Ishikawa (cell line): Measurements from ENCODE around the gene KRTAP5-10.

ENCODE experiments used
- CEBPB ChIP-seq: IDR thresholded peaks from 2 replicates; pipeline ENCODE4 v1.6.1; 2012
- CREB1 ChIP-seq: IDR thresholded peaks from 2 replicates; pipeline ENCODE4 v1.6.1; 2012; ENCODE audit warnings: low read depth
- EGR1 ChIP-seq: IDR thresholded peaks from 2 replicates; pipeline ENCODE4 v1.6.1; 2012
- EP300 ChIP-seq: IDR thresholded peaks from 2 replicates; pipeline ENCODE4 v1.6.1; 2012; ENCODE audit warnings: borderline replicate concordance
- FOXM1 ChIP-seq: IDR thresholded peaks from 2 replicates; pipeline ENCODE4 v1.6.1; 2012; ENCODE audit warnings: low read depth, borderline replicate concordance
- MAX ChIP-seq: IDR thresholded peaks from 2 replicates; pipeline ENCODE4 v1.6.1; 2012
- NFIC ChIP-seq: IDR thresholded peaks from 2 replicates; pipeline ENCODE4 v1.6.1; 2012
- RAD21 ChIP-seq: IDR thresholded peaks from 2 replicates; pipeline ENCODE4 v1.6.1; 2012; ENCODE audit warnings: low read depth
- REST ChIP-seq: IDR thresholded peaks from 2 replicates; pipeline ENCODE4 v1.6.1; 2012; ENCODE audit warnings: low read depth, mild to moderate bottlenecking
- TAF1 ChIP-seq: IDR thresholded peaks from 2 replicates; pipeline ENCODE4 v1.6.1; 2012; ENCODE audit warnings: low read depth, mild to moderate bottlenecking
- TCF12 ChIP-seq: IDR thresholded peaks from 2 replicates; pipeline ENCODE4 v1.6.1; 2012; ENCODE audit warnings: low read depth
- TEAD4 ChIP-seq: IDR thresholded peaks from 2 replicates; pipeline ENCODE4 v1.6.1; 2012
- USF1 ChIP-seq: IDR thresholded peaks from 2 replicates; pipeline ENCODE4 v1.6.1; 2012
- YY1 ChIP-seq: IDR thresholded peaks from 2 replicates; pipeline ENCODE4 v1.6.1; 2012; ENCODE audit warnings: low read depth
- ZBTB7A ChIP-seq: IDR thresholded peaks from 2 replicates; pipeline ENCODE4 v1.6.1; 2012; ENCODE audit warnings: low read depth

The KRTAP5-10 gene

GRCh38 chr11:71563406-71563805, 2.0 kb upstream of the KRTAP5-10 start:
- TF ChIP-seq RAD21: peak; percentile 57
- TF ChIP-seq TCF12: no peak

- TF ChIP-seq USF1: no peak
- TF ChIP-seq CEBPB: no peak
- no peak for TF ChIP-seq YY1
- no peak for TF ChIP-seq NFIC
- TF ChIP-seq RAD21: no peak
- no peak for TF ChIP-seq EGR1
- no peak for TF ChIP-seq CREB1
- no peak for TF ChIP-seq REST
- TF ChIP-seq MAX: no peak
Measured at GRCh38 chr11:71564430-71564829, 933 bp upstream of the KRTAP5-10 start.

GRCh38 chr11:71566081-71566620, 788 bp downstream of the KRTAP5-10 start:
- TF ChIP-seq TAF1: no peak
- no peak for TF ChIP-seq ZBTB7A
- TF ChIP-seq USF1: no peak
- no peak for TF ChIP-seq EGR1

GRCh38 chr11:71568704-71569349, 3.5 kb downstream of the KRTAP5-10 start:
- TF ChIP-seq CEBPB (no peak), EP300 (no peak), YY1 (no peak), MAX (no peak), TCF12 (no peak), CREB1 (no peak), TEAD4 (no peak), TAF1 (no peak), ZBTB7A (no peak), USF1 (no peak), EGR1 (no peak), NFIC (no peak), REST (no peak), FOXM1 (no peak), RAD21 (no peak)

GRCh38 chr11:71572811-71573210, 7.4 kb downstream of the KRTAP5-10 start:
- TF ChIP-seq TEAD4 (no peak), EGR1 (no peak), MAX (no peak), USF1 (no peak), CREB1 (no peak), RAD21 (no peak), EP300 (no peak)

GRCh38 chr11:71574418-71574817, 9.1 kb downstream of the KRTAP5-10 start:
- TF ChIP-seq USF1 (no peak), TAF1 (no peak), CREB1 (no peak), ZBTB7A (no peak), EGR1 (no peak), NFIC (no peak), TEAD4 (no peak), TCF12 (no peak), EP300 (no peak), MAX (no peak), RAD21 (no peak), CEBPB (no peak), FOXM1 (no peak)
